OCI-M1 (cell line): ENCODE data around the gene ICOS.

Source experiments
- DNase-seq: peaks from one replicate; lab custom pipeline; 2025; lab: John Stamatoyannopoulos, UW

Gene ICOS

DNA sequence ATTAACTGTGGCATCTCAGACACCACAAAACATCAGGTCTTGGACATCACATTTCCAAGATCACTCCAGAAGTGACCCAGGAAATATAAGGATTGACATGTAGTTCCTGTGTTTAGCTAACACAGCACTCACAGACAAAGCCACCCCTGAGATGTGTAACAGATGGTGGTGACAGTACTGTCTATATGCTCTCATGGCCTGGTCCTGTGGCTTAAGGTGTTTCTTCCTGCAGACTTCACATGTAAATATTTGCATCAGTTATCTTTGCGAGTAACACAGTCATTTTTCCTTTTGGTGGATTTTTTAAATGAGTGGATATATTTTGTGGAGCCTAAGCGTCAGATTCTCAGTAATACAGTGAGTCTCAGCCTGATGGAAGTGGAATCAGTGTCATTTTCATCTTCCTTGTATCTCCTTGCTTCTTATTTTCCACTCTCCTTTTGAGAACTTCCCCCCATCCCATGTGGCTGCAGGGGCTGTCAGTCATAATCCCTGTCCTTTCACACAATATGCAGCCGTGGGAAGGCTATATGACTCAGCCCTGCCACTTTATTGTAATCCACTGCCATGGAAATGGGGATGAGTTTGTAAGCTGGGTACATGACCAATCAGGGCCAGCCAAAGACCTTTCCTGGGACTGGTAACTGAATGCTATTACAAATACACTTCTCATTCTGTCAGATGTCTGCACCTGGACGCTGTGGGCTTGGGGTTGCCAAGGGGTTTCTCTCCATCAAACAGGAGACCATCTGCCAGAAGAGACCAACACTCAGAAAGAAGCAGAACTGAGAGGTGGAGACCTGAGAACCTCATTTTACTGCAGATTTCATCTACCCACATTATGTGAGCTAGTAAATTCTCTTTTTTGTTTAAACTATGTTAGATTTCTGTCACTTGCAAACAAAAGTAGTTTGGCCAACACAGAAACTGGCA is 74.3 kb downstream of the ICOS start:
- no peak for DNase-seq
